GM12892 (cell line): Measurements from ENCODE around the gene VPS8.
"Not testable (repeated sequence)": the region's sequence is repeated elsewhere in the genome, so short reads cannot be mapped to it uniquely, and the experiment has no call there.

ENCODE experiments used
- DNase-seq: peaks from one replicate; pipeline ENCODE4 v3.0.0; 2011; ENCODE audit not compliant: insufficient read length
- FAIRE-seq: peaks from 2 replicates; lab custom pipeline; 2011; peaks lifted over from hg19 to GRCh38; lab: Jason Lieb, UNC
- POLR2A ChIP-seq: IDR thresholded peaks from 2 replicates; pipeline ENCODE4 v1.6.1; 2011; ENCODE audit warnings: low read depth, low read length, control low read depth
- POLR2AphosphoS5 ChIP-seq: IDR thresholded peaks from 2 replicates; pipeline ENCODE4 v1.6.1; 2011; ENCODE audit warnings: low read depth, low read length, control low read depth
- TAF1 ChIP-seq: IDR thresholded peaks from 2 replicates; pipeline ENCODE4 v1.6.1; 2011; ENCODE audit warnings: low read depth, mild to moderate bottlenecking, control low read depth, low read length, borderline replicate concordance

VPS8 gene

GRCh38 chr3:184993394-184993793, 181.4 kb downstream of the VPS8 start:
- TF ChIP-seq POLR2AphosphoS5: no peak
- TF ChIP-seq POLR2A: no peak
- no peak for TF ChIP-seq TAF1
- DNase-seq: no peak
- no peak for FAIRE-seq

GRCh38 chr3:185003876-185004275, 191.9 kb downstream of the VPS8 start:
- FAIRE-seq, DNase-seq: not testable (repeated sequence)

- FAIRE-seq (no peak), DNase-seq (no peak)
- TF ChIP-seq POLR2A (no peak), POLR2AphosphoS5 (no peak), TAF1 (no peak)
Measured at GRCh38 chr3:185009650-185010049, 197.7 kb downstream of the VPS8 start.

GRCh38 chr3:185017584-185017983, 205.6 kb downstream of the VPS8 start:
- not testable (repeated sequence) for DNase-seq, FAIRE-seq

- FAIRE-seq, DNase-seq: not testable (repeated sequence)
Measured at GRCh38 chr3:185017996-185018395, 206.0 kb downstream of the VPS8 start.

GRCh38 chr3:185021256-185021655, 209.3 kb downstream of the VPS8 start:
- DNase-seq (no peak), FAIRE-seq (no peak)
- TF ChIP-seq POLR2AphosphoS5 (no peak), POLR2A (no peak), TAF1 (no peak)

- FAIRE-seq (no peak), DNase-seq (no peak)
- TF ChIP-seq POLR2AphosphoS5 (no peak), TAF1 (no peak), POLR2A (no peak)
Measured at GRCh38 chr3:185024406-185024805, 212.4 kb downstream of the VPS8 start.

GRCh38 chr3:185024966-185025365, 213.0 kb downstream of the VPS8 start:
- FAIRE-seq (no peak), DNase-seq (no peak)
- TF ChIP-seq POLR2A (no peak), TAF1 (no peak), POLR2AphosphoS5 (no peak)

- TF ChIP-seq POLR2AphosphoS5 (no peak), POLR2A (no peak), TAF1 (no peak)
- FAIRE-seq (no peak), DNase-seq (no peak)
Measured at GRCh38 chr3:185028121-185028520, 216.2 kb downstream of the VPS8 start.

GRCh38 chr3:185029086-185029485, 217.1 kb downstream of the VPS8 start:
- TF ChIP-seq POLR2AphosphoS5: no peak
- no peak for TF ChIP-seq TAF1
- TF ChIP-seq POLR2A: no peak
- DNase-seq: no peak
- no peak for FAIRE-seq

- TF ChIP-seq TAF1 (no peak), POLR2AphosphoS5 (no peak), POLR2A (no peak)
- FAIRE-seq (no peak), DNase-seq (no peak)
Measured at GRCh38 chr3:185030399-185030798, 218.4 kb downstream of the VPS8 start.

GRCh38 chr3:185030951-185031350, 219.0 kb downstream of the VPS8 start:
- TF ChIP-seq TAF1: no peak
- no peak for TF ChIP-seq POLR2AphosphoS5
- no peak for TF ChIP-seq POLR2A
- FAIRE-seq: no peak
- DNase-seq: no peak

GRCh38 chr3:185037801-185038200, 225.8 kb downstream of the VPS8 start:
- no peak for DNase-seq
- TF ChIP-seq POLR2A: no peak
- no peak for TF ChIP-seq POLR2AphosphoS5
- no peak for TF ChIP-seq TAF1
- no peak for FAIRE-seq

GRCh38 chr3:185040425-185040824, 228.5 kb downstream of the VPS8 start:
- DNase-seq: no peak
- FAIRE-seq: no peak
- TF ChIP-seq TAF1 (no peak), POLR2AphosphoS5 (no peak), POLR2A (no peak)
